GM12878 (cell line): Measurements from ENCODE around the gene POLD4. TPM values are rescaled to one million over a fixed set of nuclear protein-coding genes. Genes with fewer than 3 reads are reported as not detected.
"Not testable (repeated sequence)": the region's sequence is repeated elsewhere in the genome, so short reads cannot be mapped to it uniquely, and the experiment has no call there.

ENCODE experiments used
- ATAC-seq: fragments of 200-7000 bp; cut with Tn5 transposase; 3 replicates; pipeline ENCODE4 v1.9.1; 2020; ENCODE audit warnings: mild to moderate bottlenecking, moderate library complexity
- BruUV-seq: library from RNA; stranded (reverse); fragments of 400-500 nt; replicated peaks from 2 replicates; lab custom pipeline; 2021; lab: Mats Ljungman, UMichigan
- CTCF ChIA-PET: fragments of 300-600 bp; sonication (Branson Sonifier 250); formaldehyde crosslinking; extraction: SDS; loops from one replicate; lab custom pipeline; 2021; ENCODE audit warnings: inconsistent platforms; lab: Yijun Ruan, JAX
- POLR2A ChIA-PET: fragments of 350-600 bp; formaldehyde crosslinking; extraction: SDS; loops from one replicate; lab custom pipeline; 2021; ENCODE audit warnings: inconsistent platforms; lab: Charles Lee
- RAD21 ChIA-PET: fragments of 300-600 bp; sonication (Branson Sonifier 250); formaldehyde crosslinking; loops from one replicate; lab custom pipeline; 2023; ENCODE audit warnings: antibody characterized with exemption; ENCODE audit not compliant: unreplicated experiment; lab: Charles Lee
- SMC1A ChIA-PET: fragments of 300-600 bp; sonication (Branson Sonifier 250); formaldehyde crosslinking; loops from one replicate; lab custom pipeline; 2023; ENCODE audit not compliant: unreplicated experiment, uncharacterized antibody; lab: Charles Lee
- DNase-seq: peaks from one replicate; pipeline ENCODE4 v3.0.0-alpha.2; 2011; ENCODE audit warnings: low read depth, low spot score
- FAIRE-seq: peaks from 3 replicates; lab custom pipeline; 2011; peaks lifted over from hg19 to GRCh38; lab: Jason Lieb, UNC
- H2AFZ ChIP-seq: 2 replicates; pipeline ENCODE4 v1.6.0; 2011; ENCODE audit warnings: low read depth, low read length, control low read depth; ENCODE audit not compliant: control insufficient read depth
- H3K27ac ChIP-seq: 2 replicates; pipeline ENCODE4 v1.5.1; 2011; ENCODE audit warnings: control low read depth; ENCODE audit not compliant: control insufficient read depth, insufficient read depth
- H3K27me3 ChIP-seq, 2 experiments: replicated peaks in 1 of 2; 2 replicates each; pipeline versions ENCODE4 v1.6.0 to v1.6.1; 2011; ENCODE audit warnings: low read length in 1 of 2; ENCODE audit not compliant: control insufficient read depth in 2 of 2, insufficient read depth in 2 of 2
- H3K36me3 ChIP-seq, 2 experiments: 2 replicates each; pipeline ENCODE4 v1.5.1; 2011; ENCODE audit warnings: low read length in 1 of 2; ENCODE audit not compliant: control insufficient read depth in 2 of 2, insufficient read depth in 2 of 2
- H3K4me1 ChIP-seq: 2 replicates; pipeline ENCODE4 v1.6.1; 2011; ENCODE audit warnings: mild to moderate bottlenecking, low read length, moderate library complexity, mixed read lengths; ENCODE audit not compliant: control insufficient read depth, insufficient read depth
- H3K4me2 ChIP-seq: 2 replicates; pipeline ENCODE4 v1.6.0; 2011; ENCODE audit warnings: control low read depth; ENCODE audit not compliant: control insufficient read depth, insufficient read depth
- H3K4me3 ChIP-seq: fragments of 200-600 bp; sonication (generic); 2 replicates; pipeline ENCODE4 v1.5.1; 2016
- H3K79me2 ChIP-seq: 2 replicates; pipeline ENCODE4 v1.6.0; 2011; ENCODE audit warnings: low read length; ENCODE audit not compliant: control insufficient read depth, insufficient read depth
- H3K9ac ChIP-seq: 2 replicates; pipeline ENCODE4 v1.8.0; 2011; ENCODE audit warnings: low read length, control low read depth, mixed read lengths; ENCODE audit not compliant: control insufficient read depth, insufficient read depth
- H3K9me3 ChIP-seq: replicated peaks from 3 replicates; pipeline ENCODE4 v1.5.1; 2011; ENCODE audit warnings: mild to moderate bottlenecking, low read length; ENCODE audit not compliant: control insufficient read depth, insufficient read depth
- H4K20me1 ChIP-seq: 2 replicates; pipeline ENCODE4 v1.6.0; 2011; ENCODE audit not compliant: control insufficient read depth, insufficient read depth
- CBFB ChIP-seq: IDR thresholded peaks from 2 replicates; pipeline ENCODE4 v1.6.1; 2016; ENCODE audit warnings: antibody characterized with exemption, low read depth
- IRF4 ChIP-seq: IDR thresholded peaks from 2 replicates; pipeline ENCODE4 v1.6.1; 2011; ENCODE audit warnings: low read depth, low read length
- MTA3 ChIP-seq: IDR thresholded peaks from 2 replicates; pipeline ENCODE4 v1.6.1; 2012; ENCODE audit warnings: low read length, inconsistent platforms, borderline replicate concordance
- NBN ChIP-seq: fragments of 450-650 bp; IDR thresholded peaks from 2 replicates; pipeline ENCODE4 v1.6.1; 2016
- NR2C1 ChIP-seq: fragments of 450-650 bp; IDR thresholded peaks from 2 replicates; pipeline ENCODE4 v1.6.1; 2017; ENCODE audit warnings: antibody characterized with exemption, mild to moderate bottlenecking, moderate library complexity
- RUNX3 ChIP-seq: IDR thresholded peaks from 2 replicates; pipeline ENCODE4 v1.6.1; 2012; ENCODE audit warnings: low read length, inconsistent platforms
- SREBF1 ChIP-seq: IDR thresholded peaks from 2 replicates; pipeline ENCODE4 v1.6.1; 2012; ENCODE audit warnings: mild to moderate bottlenecking, low read length
- STAT1 ChIP-seq: fragments of 450-650 bp; conservative IDR thresholded peaks from 2 replicates; pipeline ENCODE4 v1.6.1; 2014; ENCODE audit warnings: antibody characterized with exemption, mild to moderate bottlenecking
- WGBS: methylation state at CpG from one replicate; pipeline ENCODE4 v1.1.6; 2016; ENCODE audit warnings: low lambda C conversion rate; ENCODE audit not compliant: insufficient replicate concordance, insufficient coverage; ENCODE audit errors: missing lambda C conversion rate; 5-methylcytosine and 5-hydroxymethylcytosine counted together
- in situ Hi-C: fragments of 300-500 bp; cut with MboI; formaldehyde crosslinking; loops from 9 replicates; pipeline ENCODE4 v1.14.3; 2018; ENCODE audit warnings: mixed read lengths
- intact Hi-C: fragments of 100-400 bp; cut with micrococcal nuclease; formaldehyde crosslinking; loops from one replicate; pipeline ENCODE4 v1.14.2; 2022; ENCODE audit not compliant: unreplicated experiment
- polyA plus RNA-seq, 11 experiments: library from polyadenylated mRNA; depleted of rRNA in 4 of 11; unstranded in 6 of 11; stranded (reverse) in 5 of 11; fragments of >200 nt; fragmentation: Nextera tagmentation in 4 of 11; fragmentation: Illumina TruSeq in 1 of 11; extraction: Ambion mirVana in 4 of 11; extraction: Trizol in 1 of 11; gene quantifications; 1 replicate in 1 of 11; 2 replicates in 10 of 11; pipeline versions ENCODE4 v1.2.1 to v1.2.3, GENCODE V29; 2011 to 2016; ENCODE audit warnings: inconsistent platforms in 2 of 11, missing spikeins in 2 of 11, low read depth in 1 of 11
- total RNA-seq, 4 experiments: library from RNA; depleted of rRNA in 3 of 4; stranded (reverse); fragments of >200 nt in 3 of 4; fragmentation: Illumina TruSeq in 1 of 4; extraction: Trizol in 1 of 4; gene quantifications; 2 replicates each; pipeline versions ENCODE4 v1.2.1 to v1.2.3, GENCODE V29; 2013 to 2021
- TF ChIP-seq, protein P1 (sequence below), 3 experiments: IDR thresholded peaks in 2 of 3; conservative IDR thresholded peaks in 1 of 3; 2 replicates each; pipeline ENCODE4 v1.5.1; 2011; ENCODE audit warnings: low read depth in 3 of 3, low read length in 3 of 3, mild to moderate bottlenecking in 3 of 3, control low read depth in 2 of 3, moderate library complexity in 2 of 3, inconsistent platforms in 1 of 3, mixed read lengths in 1 of 3; ENCODE audit not compliant: control insufficient read depth in 2 of 3, insufficient read depth in 1 of 3; ENCODE audit errors: extremely low read depth in 1 of 3
- TF ChIP-seq, protein P2 (sequence below): fragments of 450-650 bp; formaldehyde crosslinking; IDR thresholded peaks from 2 replicates; pipeline ENCODE4 v1.4.0; 2022; ENCODE audit warnings: mild to moderate bottlenecking, moderate library complexity

POLD4 gene
- total and polyA plus RNA-seq, 10 of the 15 experiments (the other 5 are each of a cell fraction or from before 2014, with no cell fraction given): 8.1 to 176 (median 88.1) TPM

DNA sequence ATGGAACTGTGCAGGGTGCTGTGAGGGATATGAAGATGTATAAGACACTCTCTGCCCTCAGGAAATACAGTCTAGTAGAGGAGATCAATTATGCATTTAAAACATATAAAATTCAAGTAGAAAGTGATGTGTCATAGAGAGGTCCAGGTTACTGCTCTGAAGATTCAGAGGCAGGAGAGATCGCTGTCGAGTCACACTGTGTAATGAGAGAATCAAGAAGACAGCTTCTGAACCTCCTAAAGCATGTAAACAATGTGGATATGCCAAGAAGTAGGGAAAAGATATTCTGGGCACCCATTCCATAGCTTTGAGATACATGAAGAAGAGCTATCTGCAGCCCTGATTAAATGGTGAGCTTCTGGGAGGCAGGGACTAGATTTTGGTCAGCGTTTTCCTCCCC lies 33.3 kb downstream of the POLD4 start:
- H3K4me3 ChIP-seq: no peak overlapping the region
- ChIA-PET SMC1A (interaction anchor here (0.5 to 7.6 kb wide), 12 partner anchors 11 to 552 kb away, joined by 3 to 82 read pairs (median 4); partner anchors contain the start of gene POLD4), RAD21 (interaction anchor here (0.7 to 7.8 kb wide), 3 partner anchors 33 to 61 kb away, joined by 4 to 75 read pairs (median 64); partner anchors contain the start of genes CLCF1 and POLD4), CTCF (interaction anchor here (1.4 to 12.1 kb wide), 5 partner anchors 25 to 130 kb away, joined by 3 to 151 read pairs (median 72); partner anchors contain the start of gene POLD4), POLR2A (interaction anchor here (0.6 to 0.9 kb wide), 3 partner anchors 24 to 150 kb away, joined by 3 to 5 read pairs (median 5); no protein-coding TSS in a partner anchor)
- no peaks in the 10 kb centered on the region for H3K9me3 ChIP-seq
- peaks cover 3% of the 10 kb centered on the region for H3K4me1 ChIP-seq
- WGBS: 65% methylated on average over 3 of the region's 3 CpGs
- H2AFZ ChIP-seq: no peak overlapping the region
- H3K27me3 ChIP-seq: no peaks in the 10 kb centered on the region
- no peaks in the 10 kb centered on the region for H4K20me1 ChIP-seq
- ATAC-seq (no peak), DNase-seq (no peak), FAIRE-seq (no peak)
- no peak for TF ChIP-seq NBN
- no peak for TF ChIP-seq IRF4
- TF ChIP-seq RUNX3: no peak
- no peak for TF ChIP-seq MTA3
- no peak for TF ChIP-seq CBFB
- no peak for TF ChIP-seq STAT1
- TF ChIP-seq, protein P1, sequence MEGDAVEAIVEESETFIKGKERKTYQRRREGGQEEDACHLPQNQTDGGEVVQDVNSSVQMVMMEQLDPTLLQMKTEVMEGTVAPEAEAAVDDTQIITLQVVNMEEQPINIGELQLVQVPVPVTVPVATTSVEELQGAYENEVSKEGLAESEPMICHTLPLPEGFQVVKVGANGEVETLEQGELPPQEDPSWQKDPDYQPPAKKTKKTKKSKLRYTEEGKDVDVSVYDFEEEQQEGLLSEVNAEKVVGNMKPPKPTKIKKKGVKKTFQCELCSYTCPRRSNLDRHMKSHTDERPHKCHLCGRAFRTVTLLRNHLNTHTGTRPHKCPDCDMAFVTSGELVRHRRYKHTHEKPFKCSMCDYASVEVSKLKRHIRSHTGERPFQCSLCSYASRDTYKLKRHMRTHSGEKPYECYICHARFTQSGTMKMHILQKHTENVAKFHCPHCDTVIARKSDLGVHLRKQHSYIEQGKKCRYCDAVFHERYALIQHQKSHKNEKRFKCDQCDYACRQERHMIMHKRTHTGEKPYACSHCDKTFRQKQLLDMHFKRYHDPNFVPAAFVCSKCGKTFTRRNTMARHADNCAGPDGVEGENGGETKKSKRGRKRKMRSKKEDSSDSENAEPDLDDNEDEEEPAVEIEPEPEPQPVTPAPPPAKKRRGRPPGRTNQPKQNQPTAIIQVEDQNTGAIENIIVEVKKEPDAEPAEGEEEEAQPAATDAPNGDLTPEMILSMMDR (IDR thresholded peaks at IDR 0.05 in 2 of 3, conservative IDR thresholded peaks at IDR 0.05 in 1 of 3; ENCODE audit: control insufficient read depth in 2 of 3, extremely low read depth in 1 of 3, insufficient read depth in 1 of 3, low read depth in 3 of 3, low read length in 3 of 3): no peak
- TF ChIP-seq, protein P2, sequence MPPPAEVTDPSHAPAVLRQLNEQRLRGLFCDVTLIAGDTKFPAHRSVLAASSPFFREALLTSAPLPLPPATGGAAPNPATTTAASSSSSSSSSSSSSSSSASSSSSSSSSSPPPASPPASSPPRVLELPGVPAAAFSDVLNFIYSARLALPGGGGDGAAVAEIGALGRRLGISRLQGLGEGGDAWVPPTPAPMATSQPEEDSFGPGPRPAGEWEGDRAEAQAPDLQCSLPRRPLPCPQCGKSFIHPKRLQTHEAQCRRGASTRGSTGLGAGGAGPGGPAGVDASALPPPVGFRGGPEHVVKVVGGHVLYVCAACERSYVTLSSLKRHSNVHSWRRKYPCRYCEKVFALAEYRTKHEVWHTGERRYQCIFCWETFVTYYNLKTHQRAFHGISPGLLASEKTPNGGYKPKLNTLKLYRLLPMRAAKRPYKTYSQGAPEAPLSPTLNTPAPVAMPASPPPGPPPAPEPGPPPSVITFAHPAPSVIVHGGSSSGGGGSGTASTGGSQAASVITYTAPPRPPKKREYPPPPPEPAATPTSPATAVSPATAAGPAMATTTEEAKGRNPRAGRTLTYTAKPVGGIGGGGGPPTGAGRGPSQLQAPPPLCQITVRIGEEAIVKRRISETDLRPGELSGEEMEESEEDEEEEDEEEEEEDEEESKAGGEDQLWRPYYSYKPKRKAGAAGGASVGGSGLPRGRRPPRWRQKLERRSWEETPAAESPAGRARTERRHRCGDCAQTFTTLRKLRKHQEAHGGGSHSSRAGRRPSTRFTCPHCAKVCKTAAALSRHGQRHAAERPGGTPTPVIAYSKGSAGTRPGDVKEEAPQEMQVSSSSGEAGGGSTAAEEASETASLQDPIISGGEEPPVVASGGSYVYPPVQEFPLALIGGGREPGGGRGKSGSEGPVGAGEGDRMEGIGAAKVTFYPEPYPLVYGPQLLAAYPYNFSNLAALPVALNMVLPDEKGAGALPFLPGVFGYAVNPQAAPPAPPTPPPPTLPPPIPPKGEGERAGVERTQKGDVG: no peak
- no peak for TF ChIP-seq SREBF1
- TF ChIP-seq NR2C1: no peak
- no peak overlapping the region for H3K9ac ChIP-seq
- BruUV-seq: no TSS peak
- no peaks in the 10 kb centered on the region for H3K36me3 ChIP-seq
- intact Hi-C loops: no loop called here
- in situ Hi-C loops: no loop called here
- no peaks in the 10 kb centered on the region for H3K79me2 ChIP-seq
- no peak overlapping the region for H3K27ac ChIP-seq
- no peak overlapping the region for H3K4me2 ChIP-seq

DNA sequence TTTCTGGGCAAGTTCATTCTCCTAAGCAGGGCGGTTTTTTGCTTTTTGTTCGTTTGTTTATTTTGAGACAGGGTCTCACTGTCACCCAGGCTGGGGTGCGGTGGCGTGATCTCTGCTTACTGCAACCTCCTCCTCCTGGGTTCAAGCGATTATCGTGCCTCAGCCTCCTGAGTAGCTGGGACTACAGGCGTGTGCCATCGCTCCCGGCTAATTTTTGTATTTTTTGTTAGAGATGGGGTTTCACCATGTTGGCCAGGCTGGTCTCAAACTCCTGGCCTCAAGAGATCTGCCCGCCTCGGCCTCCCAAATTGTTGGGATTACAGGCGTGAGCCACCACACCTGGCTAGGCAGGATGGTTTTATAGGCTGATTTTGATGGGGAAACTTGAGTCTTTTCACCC lies 34.5 kb downstream of the POLD4 start:
- FAIRE-seq, H3K36me3 ChIP-seq, H3K4me2 ChIP-seq, H3K27me3 ChIP-seq, H3K9me3 ChIP-seq, DNase-seq, H3K4me1 ChIP-seq, H2AFZ ChIP-seq, intact Hi-C loops, H3K79me2 ChIP-seq, H3K27ac ChIP-seq, ATAC-seq, H3K9ac ChIP-seq, BruUV-seq, H4K20me1 ChIP-seq: not testable (repeated sequence)
- in situ Hi-C loops: loop anchor here (5.0 kb wide), 1 partner anchor 57 kb away; no protein-coding TSS in a partner anchor
- ChIA-PET SMC1A (interaction anchor here (1.0 to 7.6 kb wide), 10 partner anchors 12 to 63 kb away, joined by 4 to 82 read pairs (median 6); partner anchors contain the start of genes GRK2 and POLD4), CTCF (interaction anchor here (0.6 to 12.1 kb wide), 9 partner anchors 10 to 123 kb away, joined by 3 to 151 read pairs (median 11); partner anchors contain the start of gene POLD4), RAD21 (interaction anchor here (2.8 to 7.8 kb wide), 3 partner anchors 27 to 63 kb away, joined by 21 to 75 read pairs (median 64); partner anchors contain the start of gene POLD4), POLR2A (interaction anchor here (1.1 to 2.6 kb wide), 2 partner anchors 51 to 63 kb away, joined by 4 to 23 read pairs; partner anchors contain the start of gene GRK2)
- 85% methylated on average over 12 of the region's 12 CpGs for WGBS
- H3K4me3 ChIP-seq: peak overlapping the region; percentile 80; the same call in 1 of the 2 replicates
